NCI-H146 treated with DMSO at 0.1 percent for 48 hours (cell line): ENCODE results near the gene GOLGA8J.
"Not testable (repeated sequence)": the region's sequence is repeated elsewhere in the genome, so short reads cannot be mapped to it uniquely, and the experiment has no call there.

ENCODE experiments used
- DNase-seq: peaks from one replicate; lab custom pipeline; 2025; ENCODE audit not compliant: unreplicated experiment; lab: John Stamatoyannopoulos, UW

GOLGA8J gene

GRCh38 chr15:30073915-30074314 lies 8.8 kb upstream of the GOLGA8J start:
- no peak for DNase-seq

- DNase-seq: not testable (repeated sequence)
Observed at GRCh38 chr15:30080816-30081215, 1.9 kb upstream of the GOLGA8J start.

- DNase-seq: not testable (repeated sequence)
Observed at GRCh38 chr15:30097827-30098226, 15.1 kb downstream of the GOLGA8J start.

GRCh38 chr15:30102890-30103289 lies 20.1 kb downstream of the GOLGA8J start:
- DNase-seq: not testable (repeated sequence)

- not testable (repeated sequence) for DNase-seq
Observed at GRCh38 chr15:30103941-30104507, 21.3 kb downstream of the GOLGA8J start.

- DNase-seq: not testable (repeated sequence)
Observed at GRCh38 chr15:30110591-30110990, 27.8 kb downstream of the GOLGA8J start.

GRCh38 chr15:30130066-30130465 lies 47.3 kb downstream of the GOLGA8J start:
- not testable (repeated sequence) for DNase-seq

GRCh38 chr15:30134751-30135150 lies 52.0 kb downstream of the GOLGA8J start, which contains the start of gene GOLGA8T:
Gene GOLGA8T (plus strand): TSS chr15:30135051. CDS start chr15:30135149, 98 bp downstream.
- DNase-seq: not testable (repeated sequence)
